ENCODE data around the gene PIGT. TPM values are rescaled to one million over a fixed set of nuclear protein-coding genes. Genes with fewer than 3 reads are reported as not detected.

The PIGT gene
- total and polyA plus RNA-seq, 2 experiments from 2014 or later: 48.4 to 63.1 TPM

- peaks cover 10% of the 10 kb centered on the region; the same call in 1 of the 2 replicates for H3K27me3 ChIP-seq (ENCODE audit: insufficient read depth)
- H3K27ac Mint-ChIP-seq: no peak overlapping the region
- H3K4me1 ChIP-seq (ENCODE audit: insufficient read depth): peaks cover 8% of the 10 kb centered on the region; the same call in 1 of the 2 replicates
- H3K4me2 ChIP-seq: no peak overlapping the region
- ATAC-seq (no peak), DNase-seq (ENCODE audit: low spot score) (no peak)
- H3K36me3 Mint-ChIP-seq (ENCODE audit: low read depth): peaks cover 21% of the 10 kb centered on the region
- H3K79me2 ChIP-seq (replicated peaks; ENCODE audit: insufficient read depth): peaks cover 9% of the 10 kb centered on the region
- peaks cover 14% of the 10 kb centered on the region for H3K27me3 Mint-ChIP-seq (ENCODE audit: insufficient read depth, low read depth, poor library complexity)
- H3K4me3 ChIP-seq: no peak overlapping the region
- H2AFZ ChIP-seq: no peak overlapping the region
- no peaks in the 10 kb centered on the region for H3K9me2 ChIP-seq (ENCODE audit: insufficient read depth)
- no peaks in the 10 kb centered on the region for H3K9me3 Mint-ChIP-seq
- peaks cover 11% of the 10 kb centered on the region; the same call in 1 of the 2 replicates for H3F3A ChIP-seq (replicated peaks; ENCODE audit: low read depth)
- H4K20me1 ChIP-seq (replicated peaks; ENCODE audit: insufficient read depth): no peaks in the 10 kb centered on the region; the same call in 1 of the 2 replicates
- H3K27ac ChIP-seq (ENCODE audit: low read depth): no peak overlapping the region
- H3K4me3 Mint-ChIP-seq: no peak overlapping the region
- H3K4me1 Mint-ChIP-seq: peaks cover 16% of the 10 kb centered on the region
- H3K36me3 ChIP-seq (ENCODE audit: insufficient read depth): peaks cover 8% of the 10 kb centered on the region
- no peak for TF ChIP-seq ZNF462 (CRISPR knock-in tag; IDR thresholded peaks at IDR 0.05)
- no peak for TF ChIP-seq STAT1 (IDR thresholded peaks at IDR 0.05; ENCODE audit: unreplicated experiment)
- TF ChIP-seq ZNF331 (CRISPR knock-in tag; IDR thresholded peaks at IDR 0.05; ENCODE audit: low read depth): no peak
- TF ChIP-seq EZH2 (IDR thresholded peaks at IDR 0.05; ENCODE audit: low read depth, unreplicated experiment): no peak
- no peak for TF ChIP-seq ETS1 (IDR thresholded peaks at IDR 0.05)
- no peak for TF ChIP-seq CTCF (conservative IDR thresholded peaks at IDR 0.05; ENCODE audit: low read depth in 2 of 2)
- TF ChIP-seq JUNB (IDR thresholded peaks at IDR 0.05; ENCODE audit: unreplicated experiment): no peak
- TF ChIP-seq EZH2phosphoT487 (IDR thresholded peaks at IDR 0.05; ENCODE audit: unreplicated experiment): no peak
These were observed 5.1 kb upstream of the PIGT start for GRCh38 chr20:45410887-45411286.

Measured in GM23338 (cell line).